Natural killer cell (primary cell): ENCODE data around the gene RSAD2. TPM values are rescaled to one million over a fixed set of nuclear protein-coding genes. Genes with fewer than 3 reads are reported as not detected.

Experiments used
- ATAC-seq, 3 donors: fragments of 150-1000 bp in 2 of 3; fragments of 200-7000 bp in 1 of 3; cut with Tn5 transposase; 1 replicate in 1 of 3; 2 replicates in 2 of 3; pipeline ENCODE4 v1.10.0; 2021; ENCODE audit warnings: mild to moderate bottlenecking in 2 of 3, moderate library complexity in 2 of 3
- DNase-seq, 2 donors: peaks; one replicate each; pipeline versions ENCODE4 v3.0.0 to v3.0.0-alpha.2; 2013 to 2021; ENCODE audit warnings: mixed read lengths in 1 of 2
- H3K27ac ChIP-seq: one replicate; pipeline ENCODE4 v1.5.1; 2013; ENCODE audit warnings: mild to moderate bottlenecking, low read length
- H3K27me3 ChIP-seq: one replicate; pipeline ENCODE4 v1.6.1; 2013; ENCODE audit warnings: low read length; ENCODE audit not compliant: control insufficient read depth, insufficient read depth
- H3K36me3 ChIP-seq: one replicate; pipeline ENCODE4 v1.6.1; 2013; ENCODE audit warnings: low read length; ENCODE audit not compliant: control insufficient read depth, insufficient read depth
- H3K4me1 ChIP-seq: one replicate; pipeline ENCODE4 v1.6.1; 2013; ENCODE audit warnings: low read length; ENCODE audit not compliant: control insufficient read depth, insufficient read depth
- H3K4me3 ChIP-seq: one replicate; pipeline ENCODE4 v1.5.1; 2013; ENCODE audit warnings: low read length
- H3K9me3 ChIP-seq: one replicate; pipeline ENCODE4 v1.6.1; 2013; ENCODE audit warnings: low read length; ENCODE audit not compliant: control insufficient read depth, insufficient read depth
- H3K27ac Mint-ChIP-seq, 2 donors: one replicate each; pipeline ENCODE4 v1.8.0; 2022; ENCODE audit warnings: mild to moderate bottlenecking in 2 of 2, mixed read lengths in 2 of 2, moderate library complexity in 1 of 2
- H3K27me3 Mint-ChIP-seq, 2 donors: one replicate each; pipeline ENCODE4 v1.8.0; 2022; ENCODE audit warnings: low read depth in 2 of 2, mixed read lengths in 2 of 2
- H3K36me3 Mint-ChIP-seq: one replicate; pipeline ENCODE4 v1.8.0; 2022; ENCODE audit warnings: mixed read lengths
- H3K4me1 Mint-ChIP-seq, 2 donors: one replicate each; pipeline ENCODE4 v1.8.0; 2022; ENCODE audit warnings: mixed read lengths in 2 of 2
- H3K4me3 Mint-ChIP-seq: one replicate; pipeline ENCODE4 v1.8.0; 2022; ENCODE audit warnings: mild to moderate bottlenecking, moderate library complexity, mixed read lengths
- H3K9me3 Mint-ChIP-seq, 2 donors: one replicate each; pipeline ENCODE4 v1.8.0; 2022; ENCODE audit warnings: mixed read lengths in 2 of 2
- WGBS: methylation state at CpG from one replicate; pipeline ENCODE4 v1.1.7; 2013; ENCODE audit warnings: missing lambda C conversion rate; ENCODE audit not compliant: insufficient coverage; 5-methylcytosine and 5-hydroxymethylcytosine counted together
- intact Hi-C: fragments of 100-400 bp; cut with micrococcal nuclease; formaldehyde crosslinking; loops from one replicate; pipeline ENCODE4 v1.14.2; 2022
- total RNA-seq, 4 donors: library from RNA; stranded (reverse); fragments of 120-200 nt in 1 of 4; gene quantifications; one replicate each; pipeline versions ENCODE4 v1.2.3 to v1.2.4, GENCODE V29; 2013 to 2022
- TF ChIP-seq, protein P1 (sequence below): fragments of 200-600 bp; IDR thresholded peaks from one replicate; pipeline ENCODE4 v1.8.0; 2022; ENCODE audit warnings: antibody characterized with exemption

RSAD2 gene
- total RNA-seq, 3 donors from 2014 or later (not counting 1 experiment from before 2014, with no cell fraction given) = 7.9 to 12.0 (median 9.4) TPM

DNA sequence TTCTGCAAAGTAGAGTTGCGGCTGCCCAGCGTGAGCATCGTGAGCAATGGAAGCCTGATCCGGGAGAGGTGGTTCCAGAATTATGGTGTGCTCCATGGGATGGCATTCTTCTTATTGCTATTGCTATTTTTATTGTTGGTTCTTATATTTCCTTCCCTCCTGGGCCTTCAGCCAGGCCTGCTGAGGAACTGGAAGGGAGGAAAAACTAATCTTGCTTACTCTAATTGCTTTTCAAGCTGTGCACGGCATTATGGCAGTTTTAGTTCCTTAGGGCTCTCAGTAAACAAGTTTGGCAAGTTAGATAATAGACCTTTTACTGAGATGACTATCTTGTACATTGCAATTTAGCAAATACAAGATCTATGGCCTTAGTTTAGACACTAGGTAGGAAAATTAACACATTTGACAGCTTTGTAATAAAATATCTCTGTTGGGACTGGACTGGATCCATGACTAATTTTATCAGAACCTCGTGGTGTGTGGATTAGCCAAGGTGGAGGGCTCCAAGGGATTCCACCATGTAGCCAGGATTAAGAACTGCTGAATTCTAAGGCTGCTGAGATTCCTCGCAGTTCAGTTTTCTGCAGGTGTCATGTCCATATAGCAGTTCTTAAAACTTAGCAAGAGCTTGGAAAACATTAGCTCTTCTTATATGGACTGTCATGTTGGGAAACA is 6.0 kb downstream of the RSAD2 start:
- 84% methylated on average over 7 of the region's 7 CpGs for WGBS
- DNase-seq (no peak), ATAC-seq (no peak)
- H3K36me3 ChIP-seq = no peaks in the 10 kb centered on the region
- Mint-ChIP-seq H3K9me3 (no peaks in the 10 kb centered on the region), H3K4me3 (no peak overlapping the region), H3K4me1 (peaks cover 24 to 25% of the 10 kb centered on the region in 2 donors), H3K27ac (no peak overlapping the region), H3K36me3 (no peaks in the 10 kb centered on the region), H3K27me3 (no peaks in the 10 kb centered on the region)
- H3K4me3 ChIP-seq = no peak overlapping the region
- H3K9me3 ChIP-seq = no peaks in the 10 kb centered on the region
- H3K27ac ChIP-seq = no peak overlapping the region
- TF ChIP-seq, protein P1, sequence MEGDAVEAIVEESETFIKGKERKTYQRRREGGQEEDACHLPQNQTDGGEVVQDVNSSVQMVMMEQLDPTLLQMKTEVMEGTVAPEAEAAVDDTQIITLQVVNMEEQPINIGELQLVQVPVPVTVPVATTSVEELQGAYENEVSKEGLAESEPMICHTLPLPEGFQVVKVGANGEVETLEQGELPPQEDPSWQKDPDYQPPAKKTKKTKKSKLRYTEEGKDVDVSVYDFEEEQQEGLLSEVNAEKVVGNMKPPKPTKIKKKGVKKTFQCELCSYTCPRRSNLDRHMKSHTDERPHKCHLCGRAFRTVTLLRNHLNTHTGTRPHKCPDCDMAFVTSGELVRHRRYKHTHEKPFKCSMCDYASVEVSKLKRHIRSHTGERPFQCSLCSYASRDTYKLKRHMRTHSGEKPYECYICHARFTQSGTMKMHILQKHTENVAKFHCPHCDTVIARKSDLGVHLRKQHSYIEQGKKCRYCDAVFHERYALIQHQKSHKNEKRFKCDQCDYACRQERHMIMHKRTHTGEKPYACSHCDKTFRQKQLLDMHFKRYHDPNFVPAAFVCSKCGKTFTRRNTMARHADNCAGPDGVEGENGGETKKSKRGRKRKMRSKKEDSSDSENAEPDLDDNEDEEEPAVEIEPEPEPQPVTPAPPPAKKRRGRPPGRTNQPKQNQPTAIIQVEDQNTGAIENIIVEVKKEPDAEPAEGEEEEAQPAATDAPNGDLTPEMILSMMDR = no peak
- H3K27me3 ChIP-seq = no peaks in the 10 kb centered on the region
- intact Hi-C loops = no loop called here
- H3K4me1 ChIP-seq = peaks cover 7% of the 10 kb centered on the region

GRCh38 chr2:6885551-6885950 is 8.0 kb downstream of the RSAD2 start:
- peaks cover 2% of the 10 kb centered on the region for H3K36me3 ChIP-seq
- TF ChIP-seq, protein P1 = no peak
- DNase-seq = no peak
- H3K27ac ChIP-seq = no peak overlapping the region
- intact Hi-C loops = no loop called here
- Mint-ChIP-seq H3K36me3 (no peaks in the 10 kb centered on the region), H3K9me3 (no peaks in the 10 kb centered on the region), H3K27me3 (no peaks in the 10 kb centered on the region), H3K4me1 (peaks cover 7% of the 10 kb centered on the region in 2 donors), H3K27ac (no peak overlapping the region), H3K4me3 (no peak overlapping the region)
- no peaks in the 10 kb centered on the region for H3K27me3 ChIP-seq
- 96% methylated on average over 2 of the region's 2 CpGs for WGBS
- no peaks in the 10 kb centered on the region for H3K9me3 ChIP-seq
- H3K4me3 ChIP-seq = no peak overlapping the region
- no peaks in the 10 kb centered on the region for H3K4me1 ChIP-seq
- ATAC-seq = no peak

DNA sequence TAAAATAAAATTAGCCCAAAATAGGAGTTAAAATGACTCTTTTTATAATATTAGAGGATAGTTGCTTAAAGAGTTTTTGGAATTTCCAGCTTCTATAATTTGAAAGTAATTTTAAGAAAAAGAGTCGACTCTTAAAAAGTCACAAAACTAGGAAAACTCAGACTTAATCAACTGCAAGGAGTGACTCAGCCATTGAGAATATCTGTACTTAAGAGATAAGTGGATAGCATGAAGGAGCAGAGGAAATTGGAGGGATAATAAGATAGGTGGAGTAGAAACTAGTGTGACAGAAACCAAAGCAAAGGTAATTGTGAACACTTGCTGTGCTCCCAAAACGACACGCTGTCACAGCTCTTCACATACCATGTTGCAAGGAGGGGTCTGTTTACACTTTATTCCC is 8.4 kb downstream of the RSAD2 start:
- Histone ChIP-seq H3K4me1 (no peaks in the 10 kb centered on the region), H3K27ac (no peak overlapping the region), H3K27me3 (no peaks in the 10 kb centered on the region), H3K36me3 (peaks cover 2% of the 10 kb centered on the region), H3K4me3 (no peak overlapping the region), H3K9me3 (no peaks in the 10 kb centered on the region)
- 81% methylated on average over 3 of the region's 3 CpGs for WGBS
- no peak overlapping the region for H3K27ac Mint-ChIP-seq
- H3K27me3 Mint-ChIP-seq = no peaks in the 10 kb centered on the region
- no peak for ATAC-seq
- intact Hi-C loops = no loop called here
- H3K4me3 Mint-ChIP-seq = no peak overlapping the region
- no peak for DNase-seq
- H3K4me1 Mint-ChIP-seq = peaks cover 3% of the 10 kb centered on the region in 2 donors
- no peaks in the 10 kb centered on the region for H3K9me3 Mint-ChIP-seq
- TF ChIP-seq, protein P1 = no peak
- H3K36me3 Mint-ChIP-seq = no peaks in the 10 kb centered on the region

DNA sequence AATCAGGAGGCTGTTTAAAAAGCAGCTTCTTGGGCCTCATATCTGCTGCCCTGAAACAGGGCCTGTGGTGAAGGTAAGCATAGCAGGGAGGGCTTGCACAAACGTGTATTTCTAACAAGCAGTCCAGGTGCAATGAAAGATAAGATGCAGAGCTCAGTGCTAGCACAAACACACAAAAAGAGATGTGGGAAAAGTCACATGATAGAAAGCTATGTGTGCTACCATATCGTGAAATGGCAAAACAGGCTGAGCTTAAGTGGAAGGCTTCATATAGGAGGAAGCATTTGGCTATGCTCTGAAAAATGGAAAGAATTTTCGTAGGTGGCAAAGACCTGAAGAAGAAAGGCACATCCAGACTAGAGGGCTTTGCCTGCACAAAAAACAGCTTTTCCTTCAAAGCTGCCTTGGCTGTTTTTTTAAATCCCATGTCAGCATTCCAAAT is 10.2 kb downstream of the RSAD2 start:
- WGBS = 57% methylated on average over 3 of the region's 3 CpGs
- no peak overlapping the region for H3K4me3 Mint-ChIP-seq
- TF ChIP-seq, protein P1 = no peak
- ATAC-seq = no peak
- H3K27me3 Mint-ChIP-seq = no peaks in the 10 kb centered on the region
- no peak overlapping the region for H3K27ac Mint-ChIP-seq
- no peaks in the 10 kb centered on the region for H3K9me3 Mint-ChIP-seq
- no peaks in the 10 kb centered on the region for H3K27me3 ChIP-seq
- intact Hi-C loops = no loop called here
- no peak overlapping the region for H3K4me3 ChIP-seq
- H3K9me3 ChIP-seq = no peaks in the 10 kb centered on the region
- H3K4me1 ChIP-seq = no peaks in the 10 kb centered on the region
- no peaks in the 10 kb centered on the region for H3K36me3 Mint-ChIP-seq
- H3K36me3 ChIP-seq = peaks cover 2% of the 10 kb centered on the region
- no peaks in the 10 kb centered on the region for H3K4me1 Mint-ChIP-seq
- no peak overlapping the region for H3K27ac ChIP-seq
- no peak for DNase-seq
